SHP77 (cell line): ENCODE results near the gene FBXL17.

Experiments
- DNase-seq, 2 experiments: peaks; one replicate each; lab custom pipeline; 2025; lab: John Stamatoyannopoulos, UW

Gene FBXL17

DNA sequence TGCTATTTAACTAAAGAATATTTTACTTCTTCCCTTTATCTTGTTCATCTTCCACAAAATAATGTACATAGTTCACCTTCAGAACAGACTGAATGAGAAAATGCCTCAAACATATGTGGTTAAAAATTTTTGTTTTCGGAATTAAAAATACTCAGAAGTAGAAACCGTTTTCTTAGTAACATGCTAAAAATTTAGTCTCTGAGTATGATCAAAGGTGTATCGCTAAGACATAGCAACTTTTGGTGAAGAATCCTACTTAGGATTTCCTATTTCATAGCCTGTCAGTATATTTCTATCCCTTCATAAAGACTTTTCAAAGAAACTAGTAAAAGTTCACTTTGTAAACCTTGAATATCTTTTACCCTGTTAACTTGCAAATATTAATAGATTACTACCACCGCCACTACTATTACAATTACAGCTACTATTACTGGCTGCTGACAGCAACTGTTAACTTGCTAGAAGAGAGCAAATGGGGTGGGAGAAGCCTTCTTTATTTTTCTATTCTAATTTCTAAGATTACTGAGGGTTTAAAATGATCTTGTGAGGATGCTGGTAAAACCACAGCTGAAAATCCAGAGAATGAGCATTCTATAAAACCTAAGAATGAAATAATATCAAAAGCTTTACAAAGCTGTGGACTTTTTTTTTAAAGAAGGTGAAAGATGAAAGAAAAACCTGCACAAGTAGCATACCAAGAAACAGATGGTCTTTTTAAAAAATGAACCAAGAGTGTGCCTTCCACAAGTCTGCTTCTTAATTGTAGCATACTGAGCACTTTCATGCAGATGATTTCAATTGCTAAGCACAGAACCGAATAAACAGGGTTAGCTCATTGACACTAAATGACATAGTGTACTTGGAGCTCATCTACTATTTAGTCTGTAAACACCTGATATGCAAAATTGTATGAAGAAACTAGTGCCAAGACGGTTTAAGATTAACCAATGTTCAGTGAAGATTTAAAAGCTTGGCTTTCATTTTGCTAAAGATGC lies 464.9 kb downstream of the FBXL17 start:
- no peak for DNase-seq

DNA sequence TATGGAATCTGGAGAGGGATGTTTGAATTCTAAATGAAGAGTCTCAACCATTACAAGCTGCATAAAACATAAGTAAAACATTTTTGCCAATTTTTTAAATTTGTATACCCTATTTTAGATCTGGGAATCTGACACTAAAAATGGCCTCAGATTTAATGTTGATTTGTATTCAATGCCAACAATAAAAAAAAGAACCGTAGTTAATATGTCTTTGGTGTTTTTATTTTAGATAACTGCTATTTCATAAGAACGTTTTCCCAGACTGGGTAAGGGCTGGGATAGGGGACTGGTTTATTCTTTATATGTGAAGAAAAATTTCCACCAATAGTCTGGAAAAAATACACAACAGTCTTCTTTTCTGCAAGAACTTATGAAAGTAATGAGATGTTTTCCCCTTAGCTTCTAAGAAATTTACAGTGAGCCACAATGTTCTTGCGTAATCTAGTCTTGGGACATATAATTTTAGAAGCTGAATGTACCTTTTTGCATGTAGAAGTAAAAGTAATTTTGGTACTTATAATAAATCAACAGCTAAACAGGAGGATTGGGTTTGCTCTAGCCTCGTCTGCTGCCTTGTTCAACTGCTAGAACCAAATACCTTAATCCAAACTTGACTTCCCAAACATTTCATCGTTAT lies 466.6 kb downstream of the FBXL17 start:
- no peak for DNase-seq

DNA sequence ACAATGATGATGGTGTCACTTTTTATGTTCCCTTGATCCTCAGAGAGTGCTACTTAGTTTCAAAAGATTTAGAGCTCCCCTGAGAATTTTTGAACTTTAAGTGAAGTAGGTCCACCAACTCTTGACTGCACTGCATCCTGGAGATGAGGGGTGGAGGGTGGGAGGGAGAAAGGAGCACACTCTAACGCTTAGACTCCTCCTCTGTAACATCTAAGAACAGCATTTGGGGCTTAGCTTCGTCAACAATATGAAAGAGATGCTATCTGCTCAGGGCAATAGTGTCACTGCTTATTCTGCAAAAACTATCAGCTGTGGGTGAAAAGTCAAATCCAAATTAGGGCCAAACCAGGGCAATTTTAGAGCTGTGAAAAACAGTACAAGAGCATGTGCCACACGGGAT lies 468.4 kb downstream of the FBXL17 start:
- DNase-seq, result no peak

- no peak for DNase-seq
Measured at GRCh38 chr5:107900721-107901120, 481.2 kb downstream of the FBXL17 start.

DNA sequence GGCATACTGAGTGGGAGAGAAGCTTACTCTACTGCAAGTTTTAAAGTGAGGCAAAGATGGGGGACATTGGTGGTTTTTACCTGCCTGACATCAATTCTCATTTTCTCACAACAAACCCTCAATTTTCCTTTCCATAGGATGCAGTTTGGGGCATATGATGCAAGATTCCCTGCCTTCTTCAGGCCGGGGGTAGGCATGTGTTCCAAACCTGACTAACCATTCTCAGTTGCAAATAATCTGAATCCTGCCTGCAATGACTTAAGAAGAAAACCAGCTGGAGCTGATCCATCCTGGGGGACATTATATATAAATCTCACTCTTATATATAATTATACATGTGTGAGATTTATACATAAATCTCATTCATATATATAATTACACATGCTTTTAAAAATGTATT lies 487.5 kb downstream of the FBXL17 start:
- no peak for DNase-seq

GRCh38 chr5:107893642-107894041 lies 488.3 kb downstream of the FBXL17 start:
- no peak for DNase-seq

- peak in 1 of 2 experiments; percentile 1 for DNase-seq
Measured at GRCh38 chr5:107889387-107889786, 492.5 kb downstream of the FBXL17 start.

- DNase-seq, result no peak
Measured at GRCh38 chr5:107888541-107888940, 493.4 kb downstream of the FBXL17 start.

DNA sequence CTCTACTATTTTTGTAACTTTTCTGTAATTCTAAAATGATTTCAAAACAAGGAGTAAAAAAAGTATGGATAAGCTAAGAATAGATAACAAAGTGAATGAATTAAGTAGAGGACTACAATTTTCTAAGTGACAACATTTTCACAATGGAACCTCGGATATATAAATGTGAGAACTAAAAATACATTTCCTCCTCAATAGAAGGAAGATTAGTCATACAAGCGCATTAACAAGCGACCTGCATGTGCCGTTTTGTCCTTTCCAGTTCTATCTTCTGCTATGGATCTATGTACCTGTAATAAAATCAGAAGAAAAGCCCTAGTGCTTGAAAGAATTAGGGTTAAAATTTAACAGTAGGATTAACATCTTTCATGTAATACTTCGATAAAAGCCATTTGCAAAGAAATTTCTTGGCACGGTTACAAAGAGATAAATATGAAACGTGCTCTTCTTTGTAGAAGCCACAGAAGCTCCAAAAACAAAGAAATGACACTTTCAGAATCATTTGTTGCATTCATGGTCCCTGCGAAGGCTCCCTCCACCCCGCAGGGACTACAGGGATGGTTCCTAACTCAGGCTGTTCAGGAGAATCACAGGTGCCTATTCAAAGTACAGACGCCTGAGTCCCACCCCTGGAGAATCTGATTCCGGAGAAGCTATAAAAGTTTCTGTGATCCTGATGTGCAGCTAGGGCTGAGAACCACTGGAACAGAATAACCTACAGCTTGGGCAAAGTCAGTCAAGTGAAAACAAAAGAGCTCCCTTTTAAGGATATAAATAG lies 494.5 kb downstream of the FBXL17 start:
- no peak for DNase-seq

DNA sequence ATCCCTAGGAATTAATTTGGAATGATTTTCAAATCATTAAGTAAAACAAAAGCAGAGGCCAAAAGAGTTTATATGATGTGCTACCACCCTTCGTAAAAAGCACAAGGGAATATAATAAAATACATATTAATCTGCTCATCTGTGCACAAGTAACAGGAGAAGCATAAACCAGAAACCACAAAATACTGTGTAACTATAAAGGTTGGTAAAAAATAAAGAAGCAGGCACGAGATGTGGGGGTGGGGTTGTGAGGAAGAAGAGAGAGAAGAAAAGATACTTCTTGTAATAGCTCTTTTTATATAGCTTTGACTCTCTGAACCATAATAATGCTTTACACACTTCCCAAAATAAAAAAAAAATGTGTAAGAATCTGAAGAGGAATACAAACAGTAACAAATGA lies 496.3 kb downstream of the FBXL17 start:
- DNase-seq, result no peak

DNA sequence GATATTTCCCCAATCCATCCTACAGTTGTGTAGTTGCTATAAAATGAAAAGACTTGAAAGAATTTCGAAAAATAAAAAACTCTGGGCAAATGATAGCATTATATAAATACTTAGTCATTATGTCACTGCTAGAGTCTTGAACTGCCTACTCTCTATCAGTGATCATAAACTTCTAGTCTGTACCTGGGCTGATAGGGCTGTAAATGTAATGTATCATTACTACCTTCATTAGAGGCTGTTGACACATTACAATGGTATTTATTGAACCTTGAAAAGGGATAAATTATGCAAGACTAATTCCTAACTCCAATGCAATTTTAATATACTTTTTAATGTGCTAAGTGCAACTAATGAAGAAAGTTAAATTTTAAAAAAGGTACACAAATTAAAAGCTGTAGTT lies 497.0 kb downstream of the FBXL17 start:
- no peak for DNase-seq

GRCh38 chr5:107878661-107879060 lies 503.2 kb downstream of the FBXL17 start:
- no peak for DNase-seq

DNA sequence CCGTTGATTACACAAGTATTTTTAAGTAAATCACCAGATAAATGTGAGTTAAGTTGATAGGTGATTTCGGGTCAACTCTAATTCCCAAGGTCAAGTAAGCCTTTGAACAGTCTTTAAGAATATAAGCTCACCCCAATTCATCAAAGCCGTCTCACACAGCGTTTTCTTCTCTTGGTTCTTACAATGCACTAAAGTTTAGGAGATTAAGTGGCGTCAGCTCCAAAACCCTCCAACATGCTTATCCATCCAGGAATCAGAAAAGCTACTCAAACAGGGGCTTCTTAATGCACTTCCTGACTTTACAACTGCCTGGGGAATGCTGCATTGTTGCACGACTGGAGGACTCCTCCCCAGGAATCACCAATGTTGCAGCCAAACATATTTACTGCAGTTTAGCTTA lies 505.0 kb downstream of the FBXL17 start:
- no peak for DNase-seq

- no peak for DNase-seq
Measured at GRCh38 chr5:107876261-107876660, 505.6 kb downstream of the FBXL17 start.

DNA sequence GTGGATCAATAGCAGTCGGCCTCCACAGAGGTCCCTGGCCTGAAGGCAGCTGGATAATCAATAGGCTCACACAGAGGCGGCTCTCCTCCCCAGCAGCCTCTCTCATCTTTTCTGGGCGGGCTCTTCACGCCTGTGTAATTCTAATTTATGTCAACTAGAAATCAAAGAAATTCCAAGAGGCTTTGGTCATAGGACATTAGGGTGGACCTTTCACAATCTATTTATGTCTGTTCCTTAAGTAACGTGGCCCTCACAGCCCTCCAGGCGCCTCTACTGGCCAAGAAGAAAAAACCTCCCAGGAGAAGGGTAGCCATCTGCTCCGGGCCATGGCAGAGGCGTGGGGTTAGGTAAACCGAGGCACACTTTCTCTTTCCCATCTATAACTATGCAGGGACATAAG lies 506.1 kb downstream of the FBXL17 start:
- DNase-seq, result no peak

- no peak for DNase-seq
Measured at GRCh38 chr5:107874795-107875194, 507.1 kb downstream of the FBXL17 start.

DNA sequence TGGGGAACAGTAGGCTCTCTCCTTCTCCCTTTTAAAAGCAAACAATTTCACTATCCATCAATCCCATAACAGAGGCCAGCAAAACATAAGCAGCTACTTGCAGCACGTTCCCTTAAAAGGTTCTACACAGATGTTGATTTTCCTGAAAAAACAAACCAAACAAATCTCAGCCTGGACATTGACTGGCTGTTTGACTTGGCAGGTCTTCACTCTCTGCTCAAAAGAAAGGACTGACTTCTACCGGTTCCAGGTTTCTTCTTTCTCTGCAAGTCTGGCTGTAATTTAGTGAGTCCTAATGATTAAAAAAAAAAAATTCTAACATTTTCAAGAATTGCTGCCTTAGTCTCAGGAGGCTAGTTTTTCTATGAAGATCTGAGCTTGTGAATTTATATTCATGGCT lies 508.0 kb downstream of the FBXL17 start:
- DNase-seq, result no peak

- DNase-seq, result no peak
Measured at GRCh38 chr5:107871023-107871422, 510.9 kb downstream of the FBXL17 start.

GRCh38 chr5:107869438-107870115 lies 512.3 kb downstream of the FBXL17 start:
- DNase-seq, result no peak

- no peak for DNase-seq
Measured at GRCh38 chr5:107868650-107869409, 513.1 kb downstream of the FBXL17 start.

GRCh38 chr5:107867266-107867665 lies 514.6 kb downstream of the FBXL17 start:
- DNase-seq, result no peak
